K562 (cell line): ENCODE results near the gene RGS6. TPM values are rescaled to one million over a fixed set of nuclear protein-coding genes. Genes with fewer than 3 reads are reported as not detected.

Experiments
- ATAC-seq: fragments of 200-7000 bp; cut with Tn5 transposase; 3 replicates; pipeline ENCODE4 v1.9.1; 2020; ENCODE audit warnings: moderate library complexity
- BruUV-seq: library from RNA; stranded (reverse); fragments of 400-500 nt; replicated peaks from 2 replicates; lab custom pipeline; 2021; lab: Mats Ljungman, UMichigan
- CTCF ChIA-PET: fragments of 300-600 bp; formaldehyde crosslinking; extraction: SDS; loops from one replicate; lab custom pipeline; 2021; ENCODE audit warnings: low intra/inter-chr PET ratio; lab: Yijun Ruan, JAX
- POLR2A ChIA-PET: fragments of 300-600, 350-650 bp; sonication (Branson Sonifier 250); formaldehyde crosslinking; extraction: SDS; loops from one replicate; lab custom pipeline; 2021; ENCODE audit warnings: antibody characterized with exemption, inconsistent platforms; lab: Yijun Ruan, JAX
- DNase-seq, 4 experiments: peaks; one replicate each; pipeline versions ENCODE4 v3.0.0 to v3.0.0-alpha.2; 2011 to 2018; ENCODE audit warnings: low spot score in 3 of 4, mixed read lengths in 3 of 4; ENCODE audit errors: extremely low read depth in 1 of 4
- FAIRE-seq: peaks from 2 replicates; lab custom pipeline; 2011; peaks lifted over from hg19 to GRCh38; lab: Jason Lieb, UNC
- H2AFZ ChIP-seq: 2 replicates; pipeline ENCODE4 v1.6.0; 2011; ENCODE audit warnings: low read depth, low read length, control low read depth, inconsistent platforms
- H3K27ac ChIP-seq: fragments of 200-600 bp; 3 replicates; pipeline ENCODE4 v1.8.0; 2011; ENCODE audit warnings: low read depth, mild to moderate bottlenecking, control low read depth, inconsistent platforms, low read length, moderate library complexity, mixed read lengths; ENCODE audit errors: extremely low read depth
- H3K27me3 ChIP-seq, 2 experiments: fragments of 300-600 bp in 1 of 2; 2 replicates in 1 of 2; 3 replicates in 1 of 2; pipeline versions ENCODE4 v1.6.0 to v1.8.0; 2011; ENCODE audit warnings: inconsistent platforms in 2 of 2, low read length in 2 of 2, mild to moderate bottlenecking in 1 of 2, mixed read lengths in 1 of 2, moderate library complexity in 1 of 2; ENCODE audit not compliant: control insufficient read depth in 2 of 2, insufficient read depth in 2 of 2
- H3K36me3 ChIP-seq: fragments of 300-600 bp; 3 replicates; pipeline ENCODE4 v1.8.0; 2011; ENCODE audit warnings: mild to moderate bottlenecking, low read length, inconsistent platforms; ENCODE audit not compliant: control insufficient read depth, insufficient read depth
- H3K4me1 ChIP-seq, 2 experiments: fragments of 200-600 bp in 1 of 2; replicated peaks in 1 of 2; 2 replicates in 1 of 2; 3 replicates in 1 of 2; pipeline versions ENCODE4 v1.5.1 to v1.8.0; 2011; ENCODE audit warnings: inconsistent platforms in 2 of 2, low read length in 2 of 2, mild to moderate bottlenecking in 1 of 2, mixed read lengths in 1 of 2, moderate library complexity in 1 of 2; ENCODE audit not compliant: control insufficient read depth in 2 of 2, insufficient read depth in 2 of 2
- H3K4me2 ChIP-seq: 2 replicates; pipeline ENCODE4 v1.6.1; 2011; ENCODE audit warnings: low read length, control low read depth, inconsistent platforms, mixed read lengths; ENCODE audit not compliant: insufficient read depth
- H3K4me3 ChIP-seq: fragments of 200-600 bp; sonication (generic), shearing (Covaris generic); 2 replicates; pipeline ENCODE4 v1.5.1; 2016; ENCODE audit warnings: control low read depth, inconsistent platforms
- H3K79me2 ChIP-seq: fragments of 200-600 bp; 3 replicates; pipeline ENCODE4 v1.8.0; 2011; ENCODE audit warnings: low read length, inconsistent platforms; ENCODE audit not compliant: control insufficient read depth, insufficient read depth
- H3K9ac ChIP-seq, 2 experiments: 2 replicates each; pipeline versions ENCODE4 v1.6.0 to v1.6.1; 2011; ENCODE audit warnings: low read depth in 2 of 2, low read length in 2 of 2, control low read depth in 1 of 2, inconsistent platforms in 1 of 2, mild to moderate bottlenecking in 1 of 2, mixed read lengths in 1 of 2; ENCODE audit not compliant: insufficient read depth in 1 of 2
- H3K9me1 ChIP-seq: one replicate; pipeline ENCODE4 v1.6.0; 2011; ENCODE audit warnings: inconsistent platforms, mild to moderate bottlenecking, low read length, moderate library complexity; ENCODE audit not compliant: control insufficient read depth, insufficient read depth
- H3K9me3 ChIP-seq: replicated peaks from 2 replicates; pipeline ENCODE4 v1.5.1; 2011; ENCODE audit warnings: low read depth, low read length, inconsistent platforms; ENCODE audit not compliant: control insufficient read depth, insufficient read depth
- H4K20me1 ChIP-seq: replicated peaks from 2 replicates; pipeline ENCODE4 v1.6.1; 2011; ENCODE audit warnings: low read length, inconsistent platforms, mixed read lengths; ENCODE audit not compliant: control insufficient read depth, insufficient read depth
- ARID1B ChIP-seq: fragments of 450-650 bp; IDR thresholded peaks from 2 replicates; pipeline ENCODE4 v1.6.1; 2016; ENCODE audit warnings: antibody characterized with exemption, mild to moderate bottlenecking, inconsistent platforms
- C11orf30 ChIP-seq: fragments of 450-650 bp; IDR thresholded peaks from 2 replicates; pipeline ENCODE4 v1.6.1; 2016; ENCODE audit warnings: low read depth, mild to moderate bottlenecking
- CEBPB ChIP-seq: fragments of 450-650 bp; IDR thresholded peaks from 2 replicates; pipeline ENCODE4 v1.6.1; 2016; ENCODE audit warnings: missing genetic modification characterization, missing compliant biosample characterization
- JUN ChIP-seq, 2 experiments: sonication (generic) in 1 of 2; formaldehyde crosslinking in 1 of 2; IDR thresholded peaks; 2 replicates each; pipeline versions ENCODE4 v1.6.1 to v1.8.0; 2012 to 2022; ENCODE audit warnings: borderline replicate concordance in 2 of 2, mild to moderate bottlenecking in 2 of 2, improper control_type of control experiment in 1 of 2, low read depth in 1 of 2, low read length in 1 of 2, missing genetic modification reagents in 1 of 2
- KDM1A ChIP-seq, 2 experiments: fragments of 450-650 bp; IDR thresholded peaks; 2 replicates each; pipeline ENCODE4 v1.6.1; 2016; ENCODE audit warnings: mild to moderate bottlenecking in 2 of 2
- MAFK ChIP-seq: IDR thresholded peaks from 2 replicates; pipeline ENCODE4 v1.6.1; 2011; ENCODE audit warnings: low read length, improper control_type of control experiment
- NEUROD1 ChIP-seq: fragments of 150-350 bp; IDR thresholded peaks from 2 replicates; pipeline ENCODE4 v1.6.1; 2014; ENCODE audit warnings: borderline replicate concordance, low read length, low read depth; ENCODE audit not compliant: partially characterized antibody
- SMARCA4 ChIP-seq: fragments of 450-650 bp; IDR thresholded peaks from 2 replicates; pipeline ENCODE4 v1.6.1; 2016
- VEZF1 ChIP-seq: fragments of 200-800 bp; sonication (Bioruptor generic); IDR thresholded peaks from 2 replicates; pipeline ENCODE4 v1.6.1; 2017; ENCODE audit warnings: missing genetic modification characterization, missing compliant biosample characterization
- WGBS: fragments of 100-300 bp; shearing (Covaris generic); methylation state at CpG from one replicate; pipeline ENCODE4 v1.1.6; 2016; ENCODE audit warnings: low coverage, mixed read lengths; ENCODE audit not compliant: insufficient coverage; ENCODE audit errors: missing lambda C conversion rate; 5-methylcytosine and 5-hydroxymethylcytosine counted together
- in situ Hi-C: fragments of 300-500 bp; cut with MboI; formaldehyde crosslinking; loops from 4 replicates; pipeline ENCODE4 v1.15.0; 2018; ENCODE audit warnings: inconsistent platforms, mixed read lengths
- intact Hi-C: fragments of 100-400 bp; cut with micrococcal nuclease; formaldehyde crosslinking; loops from 2 replicates; pipeline ENCODE4 v1.14.2; 2022
- polyA plus RNA-seq, 8 experiments: library from polyadenylated mRNA; depleted of rRNA in 4 of 8; stranded (reverse) in 5 of 8; unstranded in 3 of 8; fragments of >200 nt; fragmentation: Nextera tagmentation in 2 of 8; fragmentation: Illumina TruSeq in 1 of 8; extraction: Ambion mirVana in 2 of 8; extraction: Trizol in 1 of 8; gene quantifications; 2 replicates each; pipeline versions ENCODE4 v1.2.1 to v1.2.3, GENCODE V29; 2011 to 2014; ENCODE audit warnings: inconsistent platforms in 1 of 8, missing spikeins in 1 of 8
- total RNA-seq, 7 experiments: library from RNA; depleted of rRNA in 6 of 7; stranded (reverse); fragments of >200 nt in 6 of 7; fragmentation: Illumina TruSeq in 2 of 7; extraction: Trizol in 2 of 7; gene quantifications; 2 replicates each; pipeline versions ENCODE4 v1.2.1 to v1.2.3, GENCODE V29; 2011 to 2021; ENCODE audit warnings: low replicate concordance in 1 of 7
- TF ChIP-seq, protein P1 (sequence below): fragments of 250-450 bp; sonication (Bioruptor Pico); IDR thresholded peaks from 2 replicates; pipeline ENCODE4 v1.4.0; 2020; ENCODE audit warnings: mild to moderate bottlenecking, moderate library complexity, borderline replicate concordance
- TF ChIP-seq, protein P2 (sequence below): fragments of 450-650 bp; IDR thresholded peaks from one replicate; pipeline ENCODE4 v1.6.1; 2018; ENCODE audit warnings: mild to moderate bottlenecking, moderate library complexity; ENCODE audit not compliant: partially characterized antibody

Gene RGS6
- total and polyA plus RNA-seq, 9 of the 15 experiments (the other 6 are each of a cell fraction or from before 2014, with no cell fraction given): not detected

GRCh38 chr14:72608391-72609204, 676.4 kb downstream of the RGS6 start:
- Histone ChIP-seq H4K20me1 (no peaks in the 10 kb centered on the region), H3K4me2 (no peak overlapping the region), H3K9ac (no peak overlapping the region), H3K4me3 (no peak overlapping the region), H3K9me3 (no peaks in the 10 kb centered on the region), H2AFZ (no peak overlapping the region), H3K4me1 (no peaks in the 10 kb centered on the region), H3K36me3 (no peaks in the 10 kb centered on the region), H3K27me3 (peaks cover 2 to 27% of the 10 kb centered on the region in 2 experiments; a peak in 4 of 5 replicates), H3K9me1 (no peaks in the 10 kb centered on the region), H3K27ac (no peak overlapping the region), H3K79me2 (no peaks in the 10 kb centered on the region)
- 3% methylated on average over 7 of the region's 8 CpGs for WGBS
- BruUV-seq: no TSS peak
- intact Hi-C loops (no loop called here), in situ Hi-C loops (no loop called here)
- CTCF ChIA-PET: no interaction called here
- no peak for ATAC-seq
- DNase-seq: peak; percentile 18 to 32 (median 26)
- POLR2A ChIA-PET: interaction anchor here (1.0 kb wide), 1 partner anchor 10 kb away, joined by 3 read pairs; no protein-coding TSS in a partner anchor
- FAIRE-seq: no peak
- no peak for TF ChIP-seq NEUROD1
- TF ChIP-seq C11orf30: 0 out of 2 replicates have a peak, but pooled peaks have one; percentile 20
- peak; percentile 39; the same call in 1 of the 2 replicates for TF ChIP-seq SMARCA4
- peak; percentile 27; the same call in 1 of the 2 replicates for TF ChIP-seq MAFK
- TF ChIP-seq ARID1B: peak; percentile 47; the same call in 1 of the 2 replicates
- TF ChIP-seq VEZF1 (CRISPR knock-in tag): peak; percentile 29; the same call in 1 of the 2 replicates
- no peak for TF ChIP-seq CEBPB (tag)
- TF ChIP-seq, protein P1, sequence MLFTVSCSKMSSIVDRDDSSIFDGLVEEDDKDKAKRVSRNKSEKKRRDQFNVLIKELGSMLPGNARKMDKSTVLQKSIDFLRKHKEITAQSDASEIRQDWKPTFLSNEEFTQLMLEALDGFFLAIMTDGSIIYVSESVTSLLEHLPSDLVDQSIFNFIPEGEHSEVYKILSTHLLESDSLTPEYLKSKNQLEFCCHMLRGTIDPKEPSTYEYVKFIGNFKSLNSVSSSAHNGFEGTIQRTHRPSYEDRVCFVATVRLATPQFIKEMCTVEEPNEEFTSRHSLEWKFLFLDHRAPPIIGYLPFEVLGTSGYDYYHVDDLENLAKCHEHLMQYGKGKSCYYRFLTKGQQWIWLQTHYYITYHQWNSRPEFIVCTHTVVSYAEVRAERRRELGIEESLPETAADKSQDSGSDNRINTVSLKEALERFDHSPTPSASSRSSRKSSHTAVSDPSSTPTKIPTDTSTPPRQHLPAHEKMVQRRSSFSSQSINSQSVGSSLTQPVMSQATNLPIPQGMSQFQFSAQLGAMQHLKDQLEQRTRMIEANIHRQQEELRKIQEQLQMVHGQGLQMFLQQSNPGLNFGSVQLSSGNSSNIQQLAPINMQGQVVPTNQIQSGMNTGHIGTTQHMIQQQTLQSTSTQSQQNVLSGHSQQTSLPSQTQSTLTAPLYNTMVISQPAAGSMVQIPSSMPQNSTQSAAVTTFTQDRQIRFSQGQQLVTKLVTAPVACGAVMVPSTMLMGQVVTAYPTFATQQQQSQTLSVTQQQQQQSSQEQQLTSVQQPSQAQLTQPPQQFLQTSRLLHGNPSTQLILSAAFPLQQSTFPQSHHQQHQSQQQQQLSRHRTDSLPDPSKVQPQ: no peak
- no peak for TF ChIP-seq KDM1A (IDR thresholded peaks at IDR 0.05)
- peak; percentile 71; the same call in 1 of the 2 replicates for TF ChIP-seq JUN (IDR thresholded peaks at IDR 0.05; ENCODE audit: borderline replicate concordance, low read depth, low read length)
- TF ChIP-seq JUN (CRISPR knock-in tag; IDR thresholded peaks at IDR 0.05; ENCODE audit: borderline replicate concordance): no peak
- TF ChIP-seq, protein P2, sequence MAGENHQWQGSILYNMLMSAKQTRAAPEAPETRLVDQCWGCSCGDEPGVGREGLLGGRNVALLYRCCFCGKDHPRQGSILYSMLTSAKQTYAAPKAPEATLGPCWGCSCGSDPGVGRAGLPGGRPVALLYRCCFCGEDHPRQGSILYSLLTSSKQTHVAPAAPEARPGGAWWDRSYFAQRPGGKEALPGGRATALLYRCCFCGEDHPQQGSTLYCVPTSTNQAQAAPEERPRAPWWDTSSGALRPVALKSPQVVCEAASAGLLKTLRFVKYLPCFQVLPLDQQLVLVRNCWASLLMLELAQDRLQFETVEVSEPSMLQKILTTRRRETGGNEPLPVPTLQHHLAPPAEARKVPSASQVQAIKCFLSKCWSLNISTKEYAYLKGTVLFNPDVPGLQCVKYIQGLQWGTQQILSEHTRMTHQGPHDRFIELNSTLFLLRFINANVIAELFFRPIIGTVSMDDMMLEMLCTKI: no peak
